ENCODE measurements around the gene CYSLTR1. TPM values are rescaled to one million over a fixed set of nuclear protein-coding genes. Genes with fewer than 3 reads are reported as not detected.

Gene CYSLTR1, protein sequence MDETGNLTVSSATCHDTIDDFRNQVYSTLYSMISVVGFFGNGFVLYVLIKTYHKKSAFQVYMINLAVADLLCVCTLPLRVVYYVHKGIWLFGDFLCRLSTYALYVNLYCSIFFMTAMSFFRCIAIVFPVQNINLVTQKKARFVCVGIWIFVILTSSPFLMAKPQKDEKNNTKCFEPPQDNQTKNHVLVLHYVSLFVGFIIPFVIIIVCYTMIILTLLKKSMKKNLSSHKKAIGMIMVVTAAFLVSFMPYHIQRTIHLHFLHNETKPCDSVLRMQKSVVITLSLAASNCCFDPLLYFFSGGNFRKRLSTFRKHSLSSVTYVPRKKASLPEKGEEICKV
- total RNA-seq: 1 to 10 TPM; 1.3 to 2.1 TPM

DNA sequence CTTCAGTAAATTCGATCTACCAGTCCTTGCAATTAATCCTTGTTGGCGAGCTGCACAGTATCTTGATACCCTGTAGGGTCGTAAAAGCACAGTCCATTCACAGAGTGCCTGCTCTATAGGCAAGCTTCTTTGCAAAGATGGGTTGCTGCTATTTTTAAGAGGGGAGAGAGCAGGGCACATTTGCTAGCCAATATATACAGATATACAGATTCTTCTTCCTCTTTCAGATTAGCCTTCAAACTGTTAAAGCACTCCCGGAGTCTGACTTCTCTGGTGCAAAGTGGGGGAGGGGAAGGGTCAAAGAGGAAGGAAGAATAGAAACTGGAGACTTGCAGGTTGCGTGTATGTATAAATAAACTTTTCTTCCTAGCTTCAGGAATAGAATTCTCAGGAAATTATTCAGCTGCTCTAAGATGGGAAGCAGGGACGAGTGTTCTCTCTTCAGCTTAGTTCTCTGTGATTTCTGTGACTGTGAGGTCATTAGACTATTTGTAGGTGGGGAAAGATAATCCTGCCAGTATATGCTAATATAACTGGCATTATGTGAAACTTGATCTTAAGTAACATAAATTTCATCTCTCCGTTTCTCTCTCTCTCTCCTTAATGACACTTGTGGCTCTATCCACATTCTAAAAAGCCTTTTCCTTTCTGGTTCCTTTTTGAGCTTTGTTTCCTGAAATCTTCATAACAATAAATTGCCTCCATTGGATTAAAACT, at the start of gene CYSLTR1:
Gene CYSLTR1, minus strand, starts transcription at position 242 of the 717 bp plus-strand sequence. CDS start 53,865 bp downstream, outside the sequence.
- Mint-ChIP-seq H3K4me1 (peaks cover 29% of the 10 kb centered on the region), H3K27ac (peak within 1 kb of the TSS; percentile 32), H3K27me3 (no peaks in the 10 kb centered on the region), H3K4me3 (peak within 1 kb of the TSS; percentile 26), H3K9me3 (ENCODE audit: low read depth) (no peaks in the 10 kb centered on the region), H3K36me3 (no peaks in the 10 kb centered on the region)
- ATAC-seq (no peak), DNase-seq (no peak)
- CTCF ChIA-PET: no interaction called here

DNA sequence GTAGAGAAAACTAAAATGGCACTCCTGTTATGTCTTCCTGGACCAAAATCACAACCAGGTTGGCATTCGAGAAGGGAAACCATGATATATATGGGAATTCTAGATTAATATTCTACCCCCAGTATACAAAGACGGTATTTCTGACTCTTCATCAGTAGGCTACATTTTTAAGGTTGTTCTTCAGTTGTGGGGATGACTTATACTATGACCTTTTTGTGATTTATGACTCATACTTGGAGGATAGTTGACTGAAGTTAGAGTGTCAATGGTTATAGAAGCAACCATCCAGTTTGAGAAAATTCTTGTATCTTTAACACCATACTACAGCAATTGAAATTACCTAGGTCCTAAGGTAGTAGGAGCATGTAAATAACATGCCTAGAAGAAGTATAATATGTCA, 49.8 kb upstream of the CYSLTR1 start:
- Mint-ChIP-seq H3K4me3 (no peak overlapping the region), H3K36me3 (peaks cover 10% of the 10 kb centered on the region), H3K27me3 (no peaks in the 10 kb centered on the region), H3K4me1 (peaks cover 15% of the 10 kb centered on the region), H3K27ac (no peak overlapping the region), H3K9me3 (ENCODE audit: low read depth) (peaks cover 7% of the 10 kb centered on the region)
- ATAC-seq (no peak), DNase-seq (no peak)
- CTCF ChIA-PET: no interaction called here

DNA sequence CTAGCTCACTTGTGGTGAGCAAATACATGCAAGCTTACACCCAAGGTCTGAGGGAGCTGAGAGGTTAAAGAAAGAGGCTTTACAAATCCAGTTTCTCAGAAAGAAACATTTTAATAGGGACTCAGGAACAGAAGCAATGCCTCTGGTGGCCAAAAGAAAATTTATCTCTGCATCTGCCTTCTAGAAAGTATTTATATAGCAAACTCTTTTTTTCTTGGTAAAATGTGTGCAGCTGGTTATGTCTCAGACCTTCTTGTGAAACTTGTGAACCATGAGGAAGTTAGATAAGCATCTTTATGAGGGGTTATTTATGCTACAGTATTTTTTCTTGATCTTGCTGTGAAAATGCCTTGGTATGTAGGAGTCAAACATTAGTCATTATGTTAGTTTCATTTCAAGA, 48.5 kb upstream of the CYSLTR1 start:
- Mint-ChIP-seq H3K36me3 (peaks cover 16% of the 10 kb centered on the region), H3K4me3 (no peak overlapping the region), H3K27me3 (no peaks in the 10 kb centered on the region), H3K9me3 (ENCODE audit: low read depth) (peaks cover 7% of the 10 kb centered on the region), H3K27ac (peak overlapping the region; percentile 54), H3K4me1 (peaks cover 24% of the 10 kb centered on the region)
- DNase-seq: no peak
- ATAC-seq: peak; percentile 57
- CTCF ChIA-PET: no interaction called here

DNA sequence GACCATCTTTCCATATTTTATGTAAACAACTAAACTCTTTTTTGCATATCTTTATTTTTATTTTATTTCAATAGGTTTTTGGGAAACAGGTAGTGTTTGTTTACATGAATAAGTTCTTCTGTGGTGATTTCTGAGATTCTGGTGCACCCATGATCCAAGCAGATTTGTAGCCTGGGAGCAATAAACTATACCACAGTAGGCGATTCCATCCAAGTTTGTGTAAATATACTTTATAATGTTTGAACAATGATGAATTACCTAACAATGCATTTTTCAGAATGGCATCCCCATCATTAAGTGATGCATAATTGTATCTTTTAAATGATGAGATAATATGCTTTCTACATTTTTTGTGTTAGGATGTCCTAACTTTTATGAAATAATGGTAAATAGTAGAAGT, 39.2 kb upstream of the CYSLTR1 start:
- peaks cover 2% of the 10 kb centered on the region for H3K9me3 Mint-ChIP-seq (ENCODE audit: low read depth)
- CTCF ChIA-PET: no interaction called here

DNA sequence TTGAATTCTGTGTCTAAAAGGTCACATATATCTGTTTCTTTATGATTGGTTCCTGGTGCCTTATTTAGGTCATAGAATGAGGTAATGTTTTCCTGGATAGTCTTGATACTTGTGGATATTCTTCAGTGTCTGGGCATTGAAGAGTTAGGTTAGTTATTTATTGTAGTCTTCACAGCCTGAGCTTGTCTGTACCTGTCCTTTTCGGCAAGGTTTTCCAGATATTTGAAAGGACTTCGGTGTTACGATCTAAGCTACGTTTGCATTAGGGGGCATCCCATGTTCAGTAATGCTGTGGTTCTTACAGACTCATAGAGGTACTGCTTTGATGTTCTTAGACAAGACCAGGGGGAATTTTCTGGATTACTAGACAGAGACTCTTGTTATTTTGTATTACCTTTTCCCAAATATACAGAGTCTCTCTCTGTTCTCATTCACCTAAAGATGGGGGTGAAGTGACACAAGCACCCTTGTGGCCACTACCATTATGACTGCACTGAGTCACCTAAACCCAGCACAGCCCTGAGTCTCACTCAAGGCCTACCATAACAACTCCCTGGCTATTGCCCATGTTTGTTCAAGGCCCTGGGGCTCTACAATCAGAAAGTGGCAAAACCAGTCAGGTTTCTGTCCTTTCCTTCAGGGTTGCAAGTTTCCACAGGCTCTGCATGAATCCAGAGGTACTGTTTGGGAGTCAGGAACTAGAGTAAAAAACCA, 30.1 kb upstream of the CYSLTR1 start:
- DNase-seq: no peak
- Mint-ChIP-seq H3K36me3 (no peaks in the 10 kb centered on the region), H3K9me3 (ENCODE audit: low read depth) (peaks cover under 1% of the 10 kb centered on the region), H3K27me3 (no peaks in the 10 kb centered on the region), H3K4me1 (no peaks in the 10 kb centered on the region), H3K4me3 (no peak overlapping the region), H3K27ac (no peak overlapping the region)
- CTCF ChIA-PET: interaction anchor here (1.0 kb wide), 1 partner anchor 43 kb away, joined by 3 read pairs; no protein-coding TSS in a partner anchor
- ATAC-seq: no peak

More for the DNA sequence above, 39.2 kb upstream of the CYSLTR1 start:
- Mint-ChIP-seq H3K36me3 (peaks cover 4% of the 10 kb centered on the region), H3K4me1 (peaks cover 4% of the 10 kb centered on the region), H3K27ac (no peak overlapping the region), H3K4me3 (no peak overlapping the region), H3K27me3 (no peaks in the 10 kb centered on the region)
- ATAC-seq (no peak), DNase-seq (no peak)

DNA sequence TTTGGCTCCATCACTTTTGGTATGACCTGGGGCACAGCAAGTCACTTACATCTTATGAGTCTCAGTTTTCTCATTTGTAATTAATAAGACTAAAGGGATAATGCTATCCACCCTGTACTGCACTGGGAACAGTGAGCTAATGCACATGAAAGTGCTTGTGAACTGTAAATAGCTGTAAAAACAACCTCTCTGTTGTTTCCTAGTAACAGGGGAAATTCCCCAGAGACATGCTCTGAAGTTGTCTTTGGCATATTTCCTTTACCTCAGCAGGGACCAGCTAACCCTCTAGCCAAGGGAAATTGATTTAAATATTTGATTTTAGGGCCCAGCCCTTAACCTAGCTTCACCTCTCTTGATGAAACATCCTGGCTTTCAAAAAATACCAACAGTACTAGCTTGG, 6.1 kb upstream of the CYSLTR1 start:
- H3K27ac Mint-ChIP-seq: no peak overlapping the region
- H3K4me3 Mint-ChIP-seq: no peak overlapping the region
- H3K36me3 Mint-ChIP-seq: peaks cover 5% of the 10 kb centered on the region
- no peak for DNase-seq
- H3K4me1 Mint-ChIP-seq: peaks cover 31% of the 10 kb centered on the region
- peaks cover 3% of the 10 kb centered on the region for H3K9me3 Mint-ChIP-seq (ENCODE audit: low read depth)
- CTCF ChIA-PET: interaction anchor here (1.2 kb wide), 1 partner anchor 222 kb away, joined by 3 read pairs; no protein-coding TSS in a partner anchor
- no peaks in the 10 kb centered on the region for H3K27me3 Mint-ChIP-seq
- ATAC-seq: peak; percentile 36

DNA sequence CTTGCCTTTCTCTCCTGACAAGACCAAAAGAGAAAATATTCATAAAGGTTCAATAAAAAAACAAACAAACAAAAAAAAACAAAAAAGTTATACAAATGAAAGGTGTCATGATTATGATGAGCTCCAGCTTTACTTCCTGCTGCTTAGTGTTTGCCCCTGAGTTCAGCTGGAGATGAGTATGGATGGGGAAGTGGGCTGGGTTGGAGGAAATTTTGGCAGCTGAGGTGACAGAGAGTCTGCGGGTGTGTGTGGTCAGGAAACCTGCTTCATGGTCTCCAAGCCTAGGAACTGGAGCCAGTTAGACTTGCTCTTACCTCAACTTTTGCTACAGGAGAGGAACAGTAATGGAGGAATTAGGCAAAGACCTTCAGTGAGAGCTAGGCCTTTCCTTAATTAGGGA, 4.3 kb upstream of the CYSLTR1 start:
- H3K4me3 Mint-ChIP-seq: no peak overlapping the region
- ATAC-seq: no peak
- DNase-seq: no peak
- H3K4me1 Mint-ChIP-seq: peaks cover 31% of the 10 kb centered on the region
- H3K27me3 Mint-ChIP-seq: no peaks in the 10 kb centered on the region
- H3K9me3 Mint-ChIP-seq (ENCODE audit: low read depth): peaks cover 3% of the 10 kb centered on the region
- peaks cover 5% of the 10 kb centered on the region for H3K36me3 Mint-ChIP-seq
- no peak overlapping the region for H3K27ac Mint-ChIP-seq
- CTCF ChIA-PET: no interaction called here

DNA sequence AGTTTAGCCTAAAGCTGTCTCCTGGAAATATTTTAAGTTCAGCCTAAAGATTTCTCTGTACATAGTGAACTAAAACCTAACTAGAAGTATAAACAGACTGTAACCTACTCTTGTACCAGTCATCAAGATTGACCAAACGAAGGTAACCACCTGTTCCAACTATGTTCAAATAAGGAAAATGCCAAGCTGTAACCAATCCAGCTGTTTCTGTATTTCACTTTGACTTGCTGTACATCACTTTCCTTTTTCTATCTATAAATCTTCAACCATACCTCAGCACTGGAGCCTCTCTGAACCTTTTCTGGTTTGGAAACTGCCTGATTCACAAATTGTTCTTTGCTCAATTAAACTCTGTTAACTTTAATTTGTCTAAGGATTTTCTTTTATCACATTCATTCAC, 3.1 kb upstream of the CYSLTR1 start:
- H3K27ac Mint-ChIP-seq: no peak overlapping the region
- H3K4me3 Mint-ChIP-seq: no peak overlapping the region
- CTCF ChIA-PET: no interaction called here
- peaks cover 2% of the 10 kb centered on the region for H3K36me3 Mint-ChIP-seq
- H3K4me1 Mint-ChIP-seq: peaks cover 31% of the 10 kb centered on the region
- no peaks in the 10 kb centered on the region for H3K27me3 Mint-ChIP-seq
- no peak for ATAC-seq
- no peaks in the 10 kb centered on the region for H3K9me3 Mint-ChIP-seq (ENCODE audit: low read depth)
- DNase-seq: no peak

DNA sequence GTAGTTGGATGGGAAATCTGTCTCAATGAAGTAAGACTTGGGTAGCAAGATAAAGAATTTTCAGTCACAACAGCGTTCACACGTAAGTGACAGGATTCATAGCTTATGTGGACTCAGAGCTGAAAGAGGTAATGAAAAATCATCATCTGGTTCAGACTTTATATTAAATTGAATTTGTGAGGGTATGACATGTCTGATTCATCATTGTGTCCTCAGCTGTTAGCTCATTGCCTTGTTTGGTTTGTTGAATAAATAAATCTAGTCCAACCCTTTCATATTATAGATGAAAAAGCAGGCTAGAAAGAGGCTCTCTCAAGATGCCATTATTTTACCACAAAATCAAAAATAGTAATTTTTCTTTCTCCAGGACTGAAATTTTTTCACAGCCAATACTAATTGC, 2.7 kb upstream of the CYSLTR1 start:
- Mint-ChIP-seq H3K36me3 (peaks cover 2% of the 10 kb centered on the region), H3K4me1 (peaks cover 31% of the 10 kb centered on the region), H3K27me3 (no peaks in the 10 kb centered on the region), H3K4me3 (no peak overlapping the region), H3K27ac (no peak overlapping the region), H3K9me3 (ENCODE audit: low read depth) (no peaks in the 10 kb centered on the region)
- ATAC-seq: no peak
- CTCF ChIA-PET: no interaction called here
- DNase-seq: no peak

DNA sequence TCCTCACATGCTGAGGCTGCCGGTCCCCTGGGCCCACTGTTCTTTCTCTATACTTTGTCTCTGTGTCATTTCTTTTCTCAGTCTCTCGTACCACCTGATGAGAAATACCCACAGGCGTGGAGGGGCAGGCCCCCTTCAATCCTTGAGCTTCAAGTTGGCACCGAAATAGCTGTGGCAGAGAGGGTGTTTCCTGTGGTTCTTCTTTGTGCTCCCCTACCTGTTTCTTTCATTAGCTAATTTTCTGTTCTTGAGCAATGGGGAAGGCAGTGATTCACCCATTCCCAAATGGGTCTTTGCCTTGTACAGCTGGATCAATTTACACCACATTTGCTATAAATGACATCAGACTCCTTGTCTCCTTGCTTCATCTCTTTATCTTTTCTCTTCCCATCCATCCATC, 2.1 kb upstream of the CYSLTR1 start:
- CTCF ChIA-PET: no interaction called here
- no peaks in the 10 kb centered on the region for H3K27me3 Mint-ChIP-seq
- no peaks in the 10 kb centered on the region for H3K9me3 Mint-ChIP-seq (ENCODE audit: low read depth)
- ATAC-seq: no peak
- no peak overlapping the region for H3K4me3 Mint-ChIP-seq
- no peak for DNase-seq
- no peaks in the 10 kb centered on the region for H3K36me3 Mint-ChIP-seq
- peak overlapping the region; percentile 45 for H3K27ac Mint-ChIP-seq
- peaks cover 29% of the 10 kb centered on the region for H3K4me1 Mint-ChIP-seq

DNA sequence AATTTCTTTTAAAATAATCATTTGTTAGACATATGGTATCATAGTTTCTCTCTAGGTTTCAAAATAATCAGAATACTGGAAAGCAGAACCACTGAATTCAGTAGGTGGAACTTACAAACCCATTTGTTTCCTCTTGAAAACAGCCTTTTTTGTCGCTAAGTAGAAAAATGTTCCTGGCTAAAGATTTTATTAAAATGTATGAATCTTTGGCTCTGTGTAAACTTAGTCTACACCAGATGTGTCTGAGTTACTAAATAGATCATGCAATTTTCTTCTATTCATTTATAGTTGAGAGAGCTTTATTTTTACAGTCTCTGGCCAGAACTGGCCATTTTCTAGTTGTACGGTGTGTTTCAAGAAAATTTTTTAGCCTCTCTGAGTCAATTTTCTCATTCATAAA, 1.0 kb downstream of the CYSLTR1 start:
- ATAC-seq (no peak), DNase-seq (no peak)
- Mint-ChIP-seq H3K27ac (no peak overlapping the region), H3K9me3 (ENCODE audit: low read depth) (no peaks in the 10 kb centered on the region), H3K36me3 (peaks cover 3% of the 10 kb centered on the region), H3K27me3 (no peaks in the 10 kb centered on the region), H3K4me1 (peaks cover 31% of the 10 kb centered on the region), H3K4me3 (no peak overlapping the region)
- CTCF ChIA-PET: no interaction called here

DNA sequence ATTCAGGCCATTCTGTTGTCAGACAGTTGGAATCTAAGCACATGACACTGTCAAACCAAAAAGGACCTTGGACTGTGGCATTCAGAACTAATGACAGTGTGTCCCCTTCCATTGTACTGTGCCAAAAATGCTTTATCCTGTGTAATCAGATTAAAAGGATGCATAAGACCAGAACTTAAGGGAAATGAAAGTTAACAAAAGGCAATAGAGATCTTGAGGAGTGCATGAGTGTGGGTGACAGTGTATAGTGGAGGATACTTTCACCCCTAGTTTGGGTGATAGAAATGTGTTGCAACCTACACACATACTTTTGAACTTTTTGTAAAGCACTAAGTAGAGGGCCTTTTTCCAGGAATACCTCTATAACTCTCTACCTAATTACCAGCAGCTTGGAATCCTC, 4.5 kb downstream of the CYSLTR1 start:
- Mint-ChIP-seq H3K4me1 (peaks cover 22% of the 10 kb centered on the region), H3K9me3 (ENCODE audit: low read depth) (peaks cover 2% of the 10 kb centered on the region), H3K27me3 (no peaks in the 10 kb centered on the region), H3K4me3 (no peak overlapping the region), H3K36me3 (peaks cover 8% of the 10 kb centered on the region), H3K27ac (peak overlapping the region; percentile 73)
- CTCF ChIA-PET: interaction anchor here (1.3 kb wide), 1 partner anchor 10 kb away, joined by 3 read pairs; no protein-coding TSS in a partner anchor
- ATAC-seq (no peak), DNase-seq (no peak)

DNA sequence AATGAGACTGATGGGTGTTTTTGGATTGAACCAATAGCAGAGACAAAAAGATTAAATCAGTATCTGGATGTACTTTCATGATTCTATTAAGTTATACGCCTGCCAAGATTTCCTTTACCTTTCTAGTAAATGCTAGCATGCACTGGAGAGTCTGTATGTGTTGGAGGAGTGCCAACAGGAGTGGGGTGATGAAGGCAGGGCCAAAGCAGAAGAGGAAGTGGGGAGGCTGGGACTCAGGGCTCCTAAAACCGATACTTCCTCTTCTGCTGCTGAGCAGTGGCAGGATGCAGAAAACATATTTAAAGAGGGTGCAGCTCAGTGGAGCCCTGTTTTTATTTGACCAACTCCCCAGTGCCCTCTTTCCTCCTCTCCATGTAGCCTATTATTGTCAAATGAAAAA, 5.6 kb downstream of the CYSLTR1 start:
- CTCF ChIA-PET: no interaction called here
- Mint-ChIP-seq H3K27ac (peak overlapping the region; percentile 73), H3K4me3 (no peak overlapping the region), H3K9me3 (ENCODE audit: low read depth) (peaks cover 2% of the 10 kb centered on the region), H3K4me1 (peaks cover 22% of the 10 kb centered on the region), H3K27me3 (no peaks in the 10 kb centered on the region), H3K36me3 (peaks cover 8% of the 10 kb centered on the region)
- peak; percentile 95 for ATAC-seq
- DNase-seq: peak; percentile 68

All from activated CD8-positive, alpha-beta memory T cell treated with anti-CD3 and anti-CD28 coated beads, Interleukin-2, amount 10 ng/mL, durations not matched to agents 7 days and 5 days (primary cell).